GM12864 (cell line): ENCODE data around the gene SUSD4.

Experiments
- DNase-seq: peaks from one replicate; pipeline ENCODE4 v3.0.0-alpha.2; 2011; ENCODE audit warnings: low read depth
- H3K4me3 ChIP-seq: 2 replicates; pipeline ENCODE4 v1.5.1; 2011; ENCODE audit warnings: mild to moderate bottlenecking, low read depth, low read length, control low read depth
- TF ChIP-seq, protein P1 (sequence below): IDR thresholded peaks from 2 replicates; pipeline ENCODE4 v1.5.1; 2011; ENCODE audit warnings: low read depth, mild to moderate bottlenecking, moderate library complexity, low read length, control low read depth, inconsistent platforms; ENCODE audit errors: missing control alignments

The SUSD4 gene

GRCh38 chr1:223390618-223391017 lies 26.6 kb upstream of the SUSD4 start:
- no peak overlapping the region for H3K4me3 ChIP-seq
- no peak for DNase-seq
- TF ChIP-seq, protein P1, sequence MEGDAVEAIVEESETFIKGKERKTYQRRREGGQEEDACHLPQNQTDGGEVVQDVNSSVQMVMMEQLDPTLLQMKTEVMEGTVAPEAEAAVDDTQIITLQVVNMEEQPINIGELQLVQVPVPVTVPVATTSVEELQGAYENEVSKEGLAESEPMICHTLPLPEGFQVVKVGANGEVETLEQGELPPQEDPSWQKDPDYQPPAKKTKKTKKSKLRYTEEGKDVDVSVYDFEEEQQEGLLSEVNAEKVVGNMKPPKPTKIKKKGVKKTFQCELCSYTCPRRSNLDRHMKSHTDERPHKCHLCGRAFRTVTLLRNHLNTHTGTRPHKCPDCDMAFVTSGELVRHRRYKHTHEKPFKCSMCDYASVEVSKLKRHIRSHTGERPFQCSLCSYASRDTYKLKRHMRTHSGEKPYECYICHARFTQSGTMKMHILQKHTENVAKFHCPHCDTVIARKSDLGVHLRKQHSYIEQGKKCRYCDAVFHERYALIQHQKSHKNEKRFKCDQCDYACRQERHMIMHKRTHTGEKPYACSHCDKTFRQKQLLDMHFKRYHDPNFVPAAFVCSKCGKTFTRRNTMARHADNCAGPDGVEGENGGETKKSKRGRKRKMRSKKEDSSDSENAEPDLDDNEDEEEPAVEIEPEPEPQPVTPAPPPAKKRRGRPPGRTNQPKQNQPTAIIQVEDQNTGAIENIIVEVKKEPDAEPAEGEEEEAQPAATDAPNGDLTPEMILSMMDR: no peak

DNA sequence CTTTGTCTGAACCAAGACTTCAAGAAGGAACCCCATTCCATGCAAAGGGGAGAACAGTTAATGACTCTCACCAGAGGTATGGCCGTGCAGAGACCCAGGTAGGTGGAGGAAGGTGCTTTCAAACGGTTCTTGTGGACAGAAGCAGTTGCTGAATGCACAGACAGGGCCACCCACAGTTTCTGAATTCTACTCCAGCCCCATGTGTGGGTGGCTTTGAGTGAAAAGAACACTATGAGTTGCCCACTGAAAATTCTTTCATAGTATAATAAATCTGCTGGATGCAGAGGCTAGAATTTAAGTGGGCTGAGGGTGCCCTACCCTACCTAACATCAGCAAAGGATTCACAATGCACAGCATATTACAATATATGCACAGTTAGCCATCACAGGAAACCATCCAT lies 22.0 kb upstream of the SUSD4 start:
- DNase-seq: no peak
- H3K4me3 ChIP-seq: no peak overlapping the region
- TF ChIP-seq, protein P1: no peak

DNA sequence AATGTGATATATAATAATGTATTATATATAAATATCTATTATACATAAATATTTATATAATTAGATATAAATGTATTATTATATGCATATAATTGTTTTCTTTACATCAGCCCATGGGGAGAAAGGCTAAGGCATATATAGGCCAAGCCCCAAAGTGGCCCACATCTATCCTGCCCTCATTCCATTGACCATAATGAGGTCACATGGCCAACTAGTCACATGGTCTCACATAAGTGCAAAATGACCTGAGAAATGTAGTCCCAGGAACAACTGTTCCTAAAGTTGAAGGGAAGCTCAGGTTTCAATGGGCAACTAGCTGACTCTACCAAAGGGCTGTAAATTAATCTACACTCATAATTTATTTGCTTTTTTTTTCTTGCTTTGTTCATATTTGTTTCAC lies 14.8 kb upstream of the SUSD4 start:
- no peak for DNase-seq
- TF ChIP-seq, protein P1: no peak
- no peak overlapping the region for H3K4me3 ChIP-seq

DNA sequence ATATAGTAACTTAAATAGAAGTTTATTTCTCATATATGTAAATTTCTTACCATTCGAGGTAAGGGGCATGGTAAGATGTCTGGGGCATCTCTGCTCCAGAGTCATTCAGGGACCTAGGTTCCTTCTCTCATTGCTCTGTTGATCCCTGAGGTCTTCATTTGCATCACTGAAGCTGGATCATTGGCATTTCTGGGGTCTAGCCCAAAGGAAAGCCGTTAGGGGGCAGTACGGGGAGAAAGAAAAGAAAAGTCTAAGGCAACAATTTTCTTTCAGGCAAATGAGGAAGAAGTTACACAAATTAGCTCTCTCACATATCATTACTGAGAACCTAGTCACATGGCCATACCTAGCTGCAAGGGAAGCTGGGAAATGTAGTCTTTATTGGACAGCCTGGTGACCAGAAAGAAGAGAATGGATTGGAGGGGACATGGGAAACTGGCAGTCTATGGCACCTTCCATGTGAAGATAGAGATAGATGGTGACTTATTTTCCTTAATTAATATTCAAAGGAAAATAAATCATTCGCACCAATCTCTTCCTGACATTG lies 10.2 kb upstream of the SUSD4 start:
- DNase-seq: no peak
- TF ChIP-seq, protein P1: no peak
- H3K4me3 ChIP-seq: no peak overlapping the region

DNA sequence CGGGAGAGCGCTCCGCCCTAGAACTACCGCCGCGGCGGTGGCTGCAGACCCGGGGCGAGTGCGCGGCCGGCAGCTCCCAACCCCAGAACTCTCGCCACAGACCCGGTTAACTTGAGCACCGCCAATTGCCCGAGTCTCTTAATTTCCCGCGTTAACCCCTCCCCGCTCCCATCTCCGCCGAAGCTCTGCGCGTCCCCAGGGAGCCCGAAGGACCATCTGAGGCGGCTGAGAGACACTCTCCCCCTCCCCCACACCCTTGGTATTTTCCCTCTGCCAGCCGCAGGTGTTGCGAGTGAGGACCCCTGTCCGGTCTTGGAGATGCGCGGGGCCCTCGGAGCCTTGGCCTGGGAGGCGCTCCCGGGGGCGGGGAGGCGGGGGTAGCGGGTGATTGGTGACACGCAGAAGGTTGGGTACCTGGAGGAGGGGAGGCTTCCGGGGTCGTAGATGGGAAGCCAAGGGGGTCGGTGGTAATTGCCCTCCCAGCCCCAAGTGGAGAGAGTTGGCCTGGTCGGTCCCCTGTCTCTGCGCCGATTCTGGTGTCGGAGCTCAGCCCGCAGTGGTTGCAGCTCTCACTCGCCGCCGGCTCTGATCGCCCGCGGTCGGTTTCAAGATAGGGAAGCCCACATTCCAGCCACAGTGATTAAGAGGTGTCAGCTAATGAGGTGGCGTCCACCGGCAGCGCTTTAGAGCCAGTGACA lies 858 bp upstream of the SUSD4 start:
- H3K4me3 ChIP-seq: no peak overlapping the region
- no peak for DNase-seq
- TF ChIP-seq, protein P1: no peak

DNA sequence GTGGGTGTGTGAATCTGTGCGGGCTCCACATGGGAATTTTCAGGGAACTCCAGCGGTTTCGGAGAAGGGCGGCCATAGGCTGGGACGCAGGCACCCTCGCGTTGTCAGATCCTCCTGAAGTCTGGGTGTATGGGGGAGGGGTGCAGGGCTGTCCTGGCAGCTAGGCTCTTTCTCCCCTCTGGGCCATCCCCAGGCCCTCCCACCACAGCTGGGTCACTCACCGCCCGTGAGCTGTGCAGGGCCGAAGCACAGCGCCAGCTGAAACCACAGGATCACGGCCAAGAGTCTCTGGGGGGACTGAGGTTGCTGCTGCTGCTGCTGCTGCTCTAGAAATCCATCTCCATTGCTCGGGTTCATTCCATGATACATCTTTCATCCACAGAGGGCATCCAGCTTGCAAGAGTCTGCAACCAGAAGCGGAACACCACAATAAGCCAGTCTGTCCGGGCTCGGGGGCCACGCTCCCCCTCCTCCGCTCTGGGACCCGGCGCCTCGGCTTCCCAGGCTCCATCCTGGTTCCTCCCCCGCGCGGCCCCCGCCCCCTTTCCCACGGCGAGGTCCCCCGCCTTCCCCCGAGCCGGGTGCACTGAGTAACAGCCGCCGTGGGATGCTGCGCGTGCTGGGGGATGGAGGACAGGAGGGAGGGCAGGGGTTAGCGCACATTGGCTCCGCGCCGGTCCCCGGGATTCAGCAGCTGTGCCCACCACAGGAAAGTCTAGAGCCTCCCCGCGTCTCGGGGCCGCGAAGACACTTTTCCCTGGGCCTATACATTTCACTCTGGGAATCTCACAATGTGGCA lies 720 bp downstream of the SUSD4 start:
- TF ChIP-seq, protein P1: no peak
- no peak for DNase-seq

DNA sequence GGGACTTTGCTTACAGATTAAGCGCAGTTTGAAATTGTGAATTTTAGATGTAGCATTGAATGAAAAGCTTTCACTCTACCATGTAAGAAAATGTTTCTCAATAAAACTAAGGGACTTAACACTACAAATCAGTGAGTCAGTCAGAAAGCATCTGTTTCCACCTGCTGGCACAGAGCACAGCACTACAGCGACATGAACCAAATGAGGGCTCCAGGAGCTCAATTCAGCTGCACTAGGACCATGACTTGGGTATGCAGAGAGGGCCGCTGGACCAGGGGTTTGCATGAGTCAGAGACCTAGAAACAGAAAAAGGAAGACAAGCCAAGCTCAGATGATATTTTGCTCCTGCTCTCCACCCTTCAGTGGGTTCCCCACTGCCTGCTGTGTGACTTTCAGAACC lies 5.2 kb downstream of the SUSD4 start:
- TF ChIP-seq, protein P1: no peak
- no peak overlapping the region for H3K4me3 ChIP-seq
- no peak for DNase-seq

More for the DNA sequence above, 720 bp downstream of the SUSD4 start:
- H3K4me3 ChIP-seq: no peak overlapping the region
